ENCODE measurements around the gene FAM217A. TPM values are rescaled to one million over a fixed set of nuclear protein-coding genes. Genes with fewer than 3 reads are reported as not detected.

FAM217A gene
- total and polyA plus RNA-seq, 10 donors = not detected

DNA sequence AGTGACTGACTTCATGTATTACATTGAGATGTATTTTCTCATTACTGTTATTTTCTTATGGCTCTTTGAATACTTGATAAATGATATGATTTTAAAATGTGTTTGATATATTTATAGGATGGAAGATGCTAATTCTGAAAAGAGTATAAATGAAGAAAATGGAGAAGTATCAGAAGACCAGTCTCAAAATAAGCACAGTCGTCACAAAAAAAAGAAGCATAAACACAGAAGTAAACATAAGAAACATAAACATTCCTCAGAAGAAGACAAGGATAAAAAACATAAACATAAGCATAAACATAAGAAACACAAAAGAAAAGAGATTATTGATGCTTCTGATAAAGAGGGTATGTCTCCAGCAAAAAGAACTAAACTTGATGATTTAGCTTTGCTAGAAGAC, 47.5 kb downstream of the FAM217A start:
- Histone ChIP-seq H3K27ac (no peak overlapping the region), H3K4me1 (peaks cover 0 to 99% (median 65%) of the 10 kb centered on the region in 6 donors), H3K36me3 (peaks cover 0 to 78% (median 14%) of the 10 kb centered on the region in 6 donors), H3K4me3 (no peak overlapping the region), H3K27me3 (replicated peaks in 1 of 7) (no peaks in the 10 kb centered on the region), H3K9me3 (no peaks in the 10 kb centered on the region)
- intact Hi-C loops (cut with DNase I; ENCODE audit: low total_unique reads) = no loop called here
- 71 to 86% (median 82%) methylated on average over 1 of the region's 1 CpG for WGBS, 5 donors
- no peak for TF ChIP-seq POLR2A (IDR thresholded peaks at IDR 0.05)
- TF ChIP-seq POLR2AphosphoS5 (IDR thresholded peaks at IDR 0.05) = no peak
- no peak for TF ChIP-seq CTCF (IDR thresholded peaks at IDR 0.05 in 8 of 11, conservative IDR thresholded peaks at IDR 0.05 in 3 of 11)
- no peak for DNase-seq

GRCh38 chr6:4030669-4031068, 48.3 kb downstream of the FAM217A start:
- intact Hi-C loops (cut with DNase I; ENCODE audit: low total_unique reads) = no loop called here
- peaks cover 0 to 71% (median 13%) of the 10 kb centered on the region in 6 donors for H3K36me3 ChIP-seq
- no peaks in the 10 kb centered on the region for H3K27me3 ChIP-seq (replicated peaks in 1 of 7)
- DNase-seq = no peak
- no peak overlapping the region for H3K27ac ChIP-seq
- TF ChIP-seq CTCF (IDR thresholded peaks at IDR 0.05 in 8 of 11, conservative IDR thresholded peaks at IDR 0.05 in 3 of 11) = no peak
- WGBS, 5 donors = 41 to 70% (median 61%) methylated on average over 2 of the region's 2 CpGs
- H3K4me3 ChIP-seq = no peak overlapping the region
- peaks cover 0 to 99% (median 64%) of the 10 kb centered on the region in 6 donors for H3K4me1 ChIP-seq
- H3K9me3 ChIP-seq = no peaks in the 10 kb centered on the region

DNA sequence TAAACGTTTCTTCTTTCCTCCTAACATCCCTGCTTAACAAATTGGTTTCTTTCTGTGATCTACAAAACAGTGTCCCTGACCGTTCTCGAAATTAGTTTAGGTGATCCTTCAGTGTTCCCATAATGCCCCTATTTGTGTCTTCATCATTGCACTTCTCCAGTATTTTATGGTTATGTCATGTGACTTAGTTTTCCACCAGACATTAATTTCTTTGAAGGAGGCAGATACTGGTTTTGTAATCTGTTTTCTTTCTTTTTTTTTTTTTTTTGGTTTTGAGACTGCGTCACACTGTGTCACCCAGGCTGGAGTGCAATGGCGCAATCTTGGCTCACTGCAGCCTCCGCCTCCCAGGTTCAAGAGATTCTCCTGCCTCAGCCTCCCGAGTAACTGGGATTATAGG, 49.2 kb downstream of the FAM217A start:
- TF ChIP-seq CTCF (IDR thresholded peaks at IDR 0.05 in 8 of 11, conservative IDR thresholded peaks at IDR 0.05 in 3 of 11) = no peak
- no peak for TF ChIP-seq POLR2A (IDR thresholded peaks at IDR 0.05)
- TF ChIP-seq POLR2AphosphoS5 (IDR thresholded peaks at IDR 0.05) = no peak
- intact Hi-C loops (cut with DNase I; ENCODE audit: low total_unique reads) = loop anchor here (10.0 kb wide), 1 partner anchor 105 kb away; the partner anchor contains the start of gene ECI2
- H3K36me3 ChIP-seq = peaks cover 0 to 62% (median 13%) of the 10 kb centered on the region in 6 donors
- H3K4me3 ChIP-seq = no peak overlapping the region
- H3K27me3 ChIP-seq (replicated peaks in 1 of 7) = no peaks in the 10 kb centered on the region
- no peak overlapping the region for H3K27ac ChIP-seq
- 79 to 93% (median 86%) methylated on average over 7 of the region's 7 CpGs for WGBS, 5 donors
- H3K9me3 ChIP-seq = no peaks in the 10 kb centered on the region
- H3K4me1 ChIP-seq = peaks cover 9 to 100% (median 72%) of the 10 kb centered on the region in 6 donors
- no peak for DNase-seq

DNA sequence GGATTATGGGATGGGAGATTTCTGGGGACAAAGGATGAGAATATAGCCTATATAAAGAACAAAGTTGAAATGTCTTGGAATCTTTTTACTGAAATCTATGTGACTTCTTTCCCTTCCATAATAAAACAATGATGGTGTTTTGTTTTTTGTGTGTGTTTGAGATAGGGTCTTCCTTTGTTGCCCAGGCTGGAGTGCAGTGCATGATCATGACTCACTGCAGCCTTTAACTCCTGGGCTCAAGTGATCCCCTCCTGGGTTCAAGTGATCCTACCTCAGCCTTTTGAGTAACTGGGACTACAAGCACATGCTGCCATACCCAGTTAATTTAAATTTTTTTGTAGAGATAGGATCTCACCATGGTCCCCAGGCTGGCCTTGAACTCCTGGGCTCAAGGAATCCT, 50.9 kb downstream of the FAM217A start:
- no peaks in the 10 kb centered on the region for H3K9me3 ChIP-seq
- TF ChIP-seq POLR2A (IDR thresholded peaks at IDR 0.05) (no peak), CTCF (IDR thresholded peaks at IDR 0.05 in 8 of 11, conservative IDR thresholded peaks at IDR 0.05 in 3 of 11) (no peak), POLR2AphosphoS5 (IDR thresholded peaks at IDR 0.05) (no peak)
- H3K27me3 ChIP-seq (replicated peaks in 1 of 7) = no peaks in the 10 kb centered on the region
- DNase-seq = no peak
- H3K4me3 ChIP-seq = no peak overlapping the region
- peaks cover 24 to 100% (median 79%) of the 10 kb centered on the region in 6 donors for H3K4me1 ChIP-seq
- peaks cover 0 to 48% (median 13%) of the 10 kb centered on the region in 6 donors for H3K36me3 ChIP-seq
- intact Hi-C loops (cut with DNase I; ENCODE audit: low total_unique reads) = loop anchor here (10.0 kb wide), 1 partner anchor 107 kb away; the partner anchor contains the start of gene ECI2
- no peak overlapping the region for H3K27ac ChIP-seq

Data from spleen (tissue), 11 donors.